Left renal pelvis (tissue), 4 donors: ENCODE measurements around the gene KDSR. TPM values are rescaled to one million over a fixed set of nuclear protein-coding genes. Genes with fewer than 3 reads are reported as not detected.

Experiments
- DNase-seq, 4 donors: peaks; one replicate each; pipeline ENCODE4 v3.0.0-alpha.2; 2013; ENCODE audit warnings: low read depth in 4 of 4, low spot score in 3 of 4
- polyA plus RNA-seq, 4 donors: library from polyadenylated mRNA; unstranded; fragments of 120-200 nt; gene quantifications; one replicate each; pipeline ENCODE4 v1.2.1, GENCODE V29; 2013; ENCODE audit not compliant: insufficient read length in 4 of 4

KDSR gene
- polyA plus RNA-seq, 4 donors: 41.7 to 53.1 (median 46.0) TPM

- DNase-seq: no peak
These were observed 76.7 kb downstream of the KDSR start for GRCh38 chr18:63290166-63290820.

GRCh38 chr18:63288311-63288710, 78.7 kb downstream of the KDSR start:
- DNase-seq: no peak

GRCh38 chr18:63287691-63288220, 79.2 kb downstream of the KDSR start:
- DNase-seq: no peak

- no peak for DNase-seq
These were observed 80.1 kb downstream of the KDSR start for GRCh38 chr18:63286926-63287325.

GRCh38 chr18:63284827-63285733, 81.9 kb downstream of the KDSR start:
- DNase-seq: no peak

- DNase-seq: no peak
These were observed 82.7 kb downstream of the KDSR start for GRCh38 chr18:63284173-63284799.

- no peak for DNase-seq
These were observed 83.5 kb downstream of the KDSR start for GRCh38 chr18:63283305-63284094.

GRCh38 chr18:63282793-63283192, 84.2 kb downstream of the KDSR start:
- DNase-seq: no peak

Other genes with a start within 250 kb of the KDSR start
- gene BCL2, start 47.4 kb downstream of the KDSR start, polyA plus RNA-seq: 10 to 100 TPM; 21.6 to 27.4 (median 24.5) TPM
- gene VPS4B, start 55.3 kb upstream of the KDSR start, polyA plus RNA-seq: 10 to 100 TPM; 50.6 to 61.2 (median 56.1) TPM
- gene SERPINB5, start 109.8 kb upstream of the KDSR start, polyA plus RNA-seq: under 1 TPM in 2 of 4 donors, not detected in 2; 0.04 to 0.09 TPM
- not detected for gene SERPINB12, start 175.2 kb upstream of the KDSR start, polyA plus RNA-seq
- gene SERPINB13, start 220.1 kb upstream of the KDSR start, polyA plus RNA-seq: not detected